H9 (cell line): ENCODE data around the gene CCDC30. TPM values are rescaled to one million over a fixed set of nuclear protein-coding genes. Genes with fewer than 3 reads are reported as not detected.

Experiments
- DNase-seq: peaks from one replicate; pipeline ENCODE4 v3.0.0-alpha.2; 2017
- H2AFZ ChIP-seq: one replicate; pipeline ENCODE4 v1.6.1; 2013; ENCODE audit warnings: mild to moderate bottlenecking, low read length, control low read depth, moderate library complexity
- H2AK5ac ChIP-seq: 2 replicates; pipeline ENCODE4 v1.6.1; 2013; ENCODE audit warnings: low read length, control low read depth, mixed read lengths; ENCODE audit not compliant: insufficient read length
- H2BK120ac ChIP-seq: one replicate; pipeline ENCODE4 v1.6.1; 2013; ENCODE audit warnings: low read depth, mild to moderate bottlenecking, low read length, control low read depth, inconsistent platforms; ENCODE audit not compliant: poor library complexity, severe bottlenecking
- H2BK12ac ChIP-seq: 2 replicates; pipeline ENCODE4 v1.6.1; 2013; ENCODE audit warnings: low read length, control low read depth, mixed read lengths, low read depth; ENCODE audit not compliant: insufficient read length
- H2BK15ac ChIP-seq: 2 replicates; pipeline ENCODE4 v1.6.1; 2013; ENCODE audit warnings: low read depth, low read length, control low read depth
- H2BK20ac ChIP-seq: one replicate; pipeline ENCODE4 v1.6.1; 2013; ENCODE audit warnings: low read depth, mild to moderate bottlenecking, low read length, control low read depth, inconsistent platforms; ENCODE audit not compliant: poor library complexity, severe bottlenecking
- H2BK5ac ChIP-seq: 2 replicates; pipeline ENCODE4 v1.6.1; 2013; ENCODE audit warnings: low read length, control low read depth, mixed read lengths; ENCODE audit not compliant: insufficient read length
- H3K14ac ChIP-seq: 2 replicates; pipeline ENCODE4 v1.6.1; 2013; ENCODE audit warnings: low read length, control low read depth; ENCODE audit not compliant: insufficient read depth
- H3K18ac ChIP-seq: 2 replicates; pipeline ENCODE4 v1.6.1; 2013; ENCODE audit warnings: low read depth, mild to moderate bottlenecking, mixed read lengths, low read length, control low read depth; ENCODE audit not compliant: insufficient read length
- H3K23ac ChIP-seq: 2 replicates; pipeline ENCODE4 v1.6.1; 2013; ENCODE audit warnings: low read length, control low read depth, mixed read lengths, low read depth; ENCODE audit not compliant: insufficient read length
- H3K23me2 ChIP-seq: 2 replicates; pipeline ENCODE4 v1.6.1; 2013; ENCODE audit warnings: low read depth, mild to moderate bottlenecking, mixed read lengths, low read length, control low read depth; ENCODE audit not compliant: insufficient read length, poor library complexity, severe bottlenecking
- H3K27ac ChIP-seq: 2 replicates; pipeline ENCODE4 v1.5.1; 2013; ENCODE audit warnings: low read length, control low read depth, mixed read lengths, low read depth; ENCODE audit not compliant: insufficient read length
- H3K27me3 ChIP-seq: 2 replicates; pipeline ENCODE4 v1.6.1; 2013; ENCODE audit warnings: low read length, control low read depth, inconsistent platforms; ENCODE audit not compliant: insufficient read depth
- H3K4ac ChIP-seq: 2 replicates; pipeline ENCODE4 v1.6.1; 2013; ENCODE audit warnings: low read depth, mild to moderate bottlenecking, control low read depth, inconsistent platforms, low read length, moderate library complexity
- H3K4me1 ChIP-seq: 2 replicates; pipeline ENCODE4 v1.6.1; 2013; ENCODE audit warnings: low read length, control low read depth, inconsistent platforms; ENCODE audit not compliant: insufficient read depth
- H3K4me2 ChIP-seq: 2 replicates; pipeline ENCODE4 v1.6.1; 2013; ENCODE audit warnings: low read length, control low read depth, mixed read lengths; ENCODE audit not compliant: insufficient read length, insufficient read depth
- H3K56ac ChIP-seq: 2 replicates; pipeline ENCODE4 v1.6.1; 2013; ENCODE audit warnings: low read depth, mild to moderate bottlenecking, mixed read lengths, low read length, control low read depth; ENCODE audit not compliant: insufficient read length
- H3K79me1 ChIP-seq: 2 replicates; pipeline ENCODE4 v1.6.1; 2013; ENCODE audit warnings: low read depth, mild to moderate bottlenecking, moderate library complexity, low read length, control low read depth, inconsistent platforms; ENCODE audit not compliant: insufficient read depth, poor library complexity, severe bottlenecking
- H3K79me2 ChIP-seq: 2 replicates; pipeline ENCODE4 v1.6.1; 2013; ENCODE audit warnings: low read length, control low read depth, inconsistent platforms; ENCODE audit not compliant: insufficient read depth
- H3K9ac ChIP-seq: 2 replicates; pipeline ENCODE4 v1.6.1; 2013; ENCODE audit warnings: low read length, control low read depth, mixed read lengths; ENCODE audit not compliant: insufficient read length; ENCODE audit errors: extremely low read depth
- H3K9me3 ChIP-seq: one replicate; pipeline ENCODE4 v1.6.1; 2013; ENCODE audit warnings: low read depth, low read length, inconsistent platforms; ENCODE audit not compliant: control insufficient read depth
- H3T11ph ChIP-seq: one replicate; pipeline ENCODE4 v1.6.1; 2013; ENCODE audit warnings: mild to moderate bottlenecking, low read length, control low read depth, inconsistent platforms
- H4K20me1 ChIP-seq: one replicate; pipeline ENCODE4 v1.6.1; 2013; ENCODE audit not compliant: control insufficient read depth, insufficient read length, insufficient read depth
- H4K5ac ChIP-seq: 2 replicates; pipeline ENCODE4 v1.6.1; 2013; ENCODE audit warnings: low read depth, mild to moderate bottlenecking, mixed read lengths, low read length, control low read depth; ENCODE audit not compliant: insufficient read length
- H4K8ac ChIP-seq: replicated peaks from 2 replicates; pipeline ENCODE4 v1.6.1; 2013; ENCODE audit warnings: low read length, control low read depth, mixed read lengths, low read depth; ENCODE audit not compliant: insufficient read length
- H4K91ac ChIP-seq: 2 replicates; pipeline ENCODE4 v1.6.1; 2013; ENCODE audit warnings: low read depth, mild to moderate bottlenecking, moderate library complexity, mixed read lengths, low read length, control low read depth; ENCODE audit not compliant: insufficient read length
- H3K27ac Mint-ChIP-seq, 3 experiments: 2 replicates in 2 of 3; 3 replicates in 1 of 3; pipeline ENCODE4 v1.8.0; 2020 to 2021; ENCODE audit warnings: mixed read lengths in 3 of 3, mild to moderate bottlenecking in 1 of 3, moderate library complexity in 1 of 3
- H3K27me3 Mint-ChIP-seq: 2 replicates; pipeline ENCODE4 v1.8.0; 2021; ENCODE audit warnings: low read depth, mild to moderate bottlenecking, moderate library complexity, mixed read lengths
- H3K36me3 Mint-ChIP-seq, 3 experiments: 2 replicates in 2 of 3; 3 replicates in 1 of 3; pipeline ENCODE4 v1.8.0; 2020 to 2021; ENCODE audit warnings: low read depth in 3 of 3, mixed read lengths in 3 of 3; ENCODE audit not compliant: insufficient read depth in 1 of 3
- H3K4me1 Mint-ChIP-seq, 2 experiments: 2 replicates each; pipeline ENCODE4 v1.8.0; 2020; ENCODE audit warnings: mixed read lengths in 2 of 2
- H3K4me3 Mint-ChIP-seq, 2 experiments: 2 replicates in 1 of 2; 3 replicates in 1 of 2; pipeline ENCODE4 v1.8.0; 2020 to 2021; ENCODE audit warnings: mild to moderate bottlenecking in 2 of 2, mixed read lengths in 2 of 2, moderate library complexity in 1 of 2
- H3K9me3 Mint-ChIP-seq, 2 experiments: 2 replicates in 1 of 2; 3 replicates in 1 of 2; pipeline ENCODE4 v1.8.0; 2020; ENCODE audit warnings: mild to moderate bottlenecking in 2 of 2, mixed read lengths in 2 of 2, moderate library complexity in 1 of 2
- WGBS: extraction: QIAGEN DNeasy Blood & Tissue Kit; methylation state at CpG from one replicate; pipeline ENCODE4 v1.1.7; 2013; ENCODE audit warnings: missing lambda C conversion rate, low lambda C conversion rate, mixed read lengths; ENCODE audit not compliant: insufficient read length; ENCODE audit errors: extremely low coverage; 5-methylcytosine and 5-hydroxymethylcytosine counted together
- total RNA-seq: library from RNA; stranded (reverse); gene quantifications from 2 replicates; pipeline ENCODE4 v1.2.1, GENCODE V29; 2021
- TF ChIP-seq, protein P1 (sequence below): fragments of 200-600 bp; sonication (generic); conservative IDR thresholded peaks from 3 replicates; pipeline ENCODE4 v1.8.0; 2021; ENCODE audit warnings: antibody characterized with exemption, mild to moderate bottlenecking

CCDC30 gene
- total RNA-seq, 1 experiment from 2014 or later = 1.8 TPM

DNA sequence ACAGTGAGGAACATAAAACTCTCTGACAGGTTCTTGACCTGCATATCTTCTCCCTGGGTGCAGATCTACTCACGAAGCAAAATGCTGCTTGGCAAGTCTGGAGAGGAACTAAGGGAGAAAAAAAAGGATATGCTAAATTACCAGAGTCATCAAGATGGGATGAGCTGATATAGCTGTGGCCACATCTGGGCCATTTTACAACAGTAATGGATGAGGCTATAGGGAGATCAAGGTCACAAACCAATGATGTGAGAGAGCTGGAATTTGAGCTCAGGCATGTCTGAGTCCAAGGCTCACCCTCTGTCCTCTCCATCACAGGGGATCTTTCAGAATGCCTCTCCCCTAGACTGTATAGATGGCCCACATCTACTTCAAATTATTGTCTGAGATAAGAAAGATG lies 33.5 kb upstream of the CCDC30 start:
- Histone ChIP-seq H3K23me2 (no peaks in the 10 kb centered on the region), H3K23ac (no peak overlapping the region), H3K79me2 (no peaks in the 10 kb centered on the region), H3K18ac (no peak overlapping the region), H3K4me2 (no peak overlapping the region), H2AK5ac (no peak overlapping the region), H2AFZ (no peak overlapping the region), H3K79me1 (no peaks in the 10 kb centered on the region), H2BK15ac (no peak overlapping the region), H3K56ac (no peak overlapping the region), H4K5ac (no peak overlapping the region), H3K4ac (no peak overlapping the region), H2BK120ac (no peak overlapping the region), H3K4me1 (peaks cover 2% of the 10 kb centered on the region; the same call in 1 of the 2 replicates), H2BK12ac (no peak overlapping the region), H3K14ac (no peak overlapping the region), H3K27me3 (no peaks in the 10 kb centered on the region), H3T11ph (no peak overlapping the region), H3K27ac (no peak overlapping the region), H3K9ac (no peak overlapping the region), H2BK20ac (no peak overlapping the region), H4K91ac (no peak overlapping the region), H2BK5ac (no peak overlapping the region), H3K9me3 (no peaks in the 10 kb centered on the region), H4K20me1 (no peaks in the 10 kb centered on the region), H4K8ac (no peak overlapping the region)
- H3K36me3 Mint-ChIP-seq = no peaks in the 10 kb centered on the region
- TF ChIP-seq, protein P1, sequence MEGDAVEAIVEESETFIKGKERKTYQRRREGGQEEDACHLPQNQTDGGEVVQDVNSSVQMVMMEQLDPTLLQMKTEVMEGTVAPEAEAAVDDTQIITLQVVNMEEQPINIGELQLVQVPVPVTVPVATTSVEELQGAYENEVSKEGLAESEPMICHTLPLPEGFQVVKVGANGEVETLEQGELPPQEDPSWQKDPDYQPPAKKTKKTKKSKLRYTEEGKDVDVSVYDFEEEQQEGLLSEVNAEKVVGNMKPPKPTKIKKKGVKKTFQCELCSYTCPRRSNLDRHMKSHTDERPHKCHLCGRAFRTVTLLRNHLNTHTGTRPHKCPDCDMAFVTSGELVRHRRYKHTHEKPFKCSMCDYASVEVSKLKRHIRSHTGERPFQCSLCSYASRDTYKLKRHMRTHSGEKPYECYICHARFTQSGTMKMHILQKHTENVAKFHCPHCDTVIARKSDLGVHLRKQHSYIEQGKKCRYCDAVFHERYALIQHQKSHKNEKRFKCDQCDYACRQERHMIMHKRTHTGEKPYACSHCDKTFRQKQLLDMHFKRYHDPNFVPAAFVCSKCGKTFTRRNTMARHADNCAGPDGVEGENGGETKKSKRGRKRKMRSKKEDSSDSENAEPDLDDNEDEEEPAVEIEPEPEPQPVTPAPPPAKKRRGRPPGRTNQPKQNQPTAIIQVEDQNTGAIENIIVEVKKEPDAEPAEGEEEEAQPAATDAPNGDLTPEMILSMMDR = no peak
- no peak overlapping the region for H3K27ac Mint-ChIP-seq
- H3K9me3 Mint-ChIP-seq = no peaks in the 10 kb centered on the region
- no CpG with 5 or more reads among the region's 1 CpG for WGBS
- no peaks in the 10 kb centered on the region; the same call in 1 of the 2 replicates for H3K27me3 Mint-ChIP-seq
- no peak overlapping the region for H3K4me3 Mint-ChIP-seq
- no peak for DNase-seq
- peaks cover 13% of the 10 kb centered on the region in 2 experiments for H3K4me1 Mint-ChIP-seq
